HepG2 (cell line): ENCODE measurements around the gene NUDT7. TPM values are rescaled to one million over a fixed set of nuclear protein-coding genes. Genes with fewer than 3 reads are reported as not detected.

Experiments
- ATAC-seq: fragments of 200-7000 bp; cut with Tn5 transposase; 3 replicates; pipeline ENCODE4 v1.9.1; 2020; ENCODE audit warnings: mild to moderate bottlenecking, moderate library complexity
- BruUV-seq: library from RNA; stranded (reverse); fragments of 400-500 nt; replicated peaks from 2 replicates; lab custom pipeline; 2021; lab: Mats Ljungman, UMichigan
- CTCF ChIA-PET: fragments of 300-600 bp; formaldehyde crosslinking; extraction: SDS; loops from one replicate; lab custom pipeline; 2021; ENCODE audit warnings: low total read pairs, inconsistent platforms, low intra/inter-chr PET ratio; lab: Yijun Ruan, JAX
- POLR2A ChIA-PET: fragments of 350-600 bp; sonication (Branson Sonifier 250); formaldehyde crosslinking; loops from one replicate; lab custom pipeline; 2020; ENCODE audit warnings: antibody characterized with exemption, inconsistent platforms; lab: Yijun Ruan, JAX
- DNase-seq: peaks from one replicate; pipeline ENCODE4 v3.0.0-alpha.2; 2015; ENCODE audit warnings: low spot score
- FAIRE-seq: peaks from 3 replicates; lab custom pipeline; 2011; peaks lifted over from hg19 to GRCh38; lab: Jason Lieb, UNC
- H2AFZ ChIP-seq: one replicate; pipeline ENCODE4 v1.6.1; 2011; ENCODE audit warnings: low read length, inconsistent platforms
- H3K27ac ChIP-seq: fragments of 300-600 bp; 3 replicates; pipeline ENCODE4 v1.8.0; 2011; ENCODE audit warnings: mixed run types, mild to moderate bottlenecking, mixed read lengths, low read length, inconsistent platforms; ENCODE audit not compliant: insufficient read depth; ENCODE audit errors: extremely low read length
- H3K27me3 ChIP-seq, 2 experiments: fragments of 200-600 bp in 1 of 2; 2 replicates in 1 of 2; 3 replicates in 1 of 2; pipeline versions ENCODE4 v1.6.0 to v1.8.0; 2011; ENCODE audit warnings: low read length in 2 of 2, mild to moderate bottlenecking in 2 of 2, moderate library complexity in 2 of 2, inconsistent platforms in 1 of 2; ENCODE audit not compliant: insufficient read depth in 2 of 2, control insufficient read depth in 1 of 2
- H3K36me3 ChIP-seq, 2 experiments: fragments of 200-600 bp in 1 of 2; replicated peaks in 1 of 2; 2 replicates in 1 of 2; 3 replicates in 1 of 2; pipeline versions ENCODE4 v1.5.1 to v1.8.0; 2011; ENCODE audit warnings: low read length in 2 of 2, inconsistent platforms in 1 of 2; ENCODE audit not compliant: insufficient read depth in 2 of 2, control insufficient read depth in 1 of 2
- H3K4me1 ChIP-seq: 2 replicates; pipeline ENCODE4 v1.5.1; 2012; ENCODE audit warnings: low read length, inconsistent platforms; ENCODE audit not compliant: insufficient read depth
- H3K4me2 ChIP-seq: 2 replicates; pipeline ENCODE4 v1.6.0; 2011; ENCODE audit warnings: low read depth, low read length, inconsistent platforms
- H3K4me3 ChIP-seq, 3 experiments: fragments of 200-600 bp in 1 of 3; sonication (generic), shearing (Covaris generic) in 1 of 3; replicated peaks in 1 of 3; 2 replicates each; pipeline ENCODE4 v1.5.1; 2011 to 2016; ENCODE audit warnings: low read length in 3 of 3, inconsistent platforms in 2 of 3, low read depth in 2 of 3, mild to moderate bottlenecking in 2 of 3, control low read depth in 1 of 3, mixed read lengths in 1 of 3; ENCODE audit not compliant: insufficient read depth in 1 of 3
- H3K79me2 ChIP-seq: one replicate; pipeline ENCODE4 v1.6.1; 2011; ENCODE audit warnings: low read length, inconsistent platforms; ENCODE audit not compliant: insufficient read depth
- H3K9ac ChIP-seq: 2 replicates; pipeline ENCODE4 v1.6.0; 2011; ENCODE audit warnings: mild to moderate bottlenecking, low read depth, low read length, inconsistent platforms; ENCODE audit not compliant: insufficient read depth
- H3K9me3 ChIP-seq: 2 replicates; pipeline ENCODE4 v1.5.1; 2012; ENCODE audit warnings: mild to moderate bottlenecking, low read length
- H4K20me1 ChIP-seq: 2 replicates; pipeline ENCODE4 v1.6.0; 2011; ENCODE audit warnings: inconsistent platforms, mild to moderate bottlenecking, low read length, moderate library complexity; ENCODE audit not compliant: insufficient read depth
- CBX1 ChIP-seq: IDR thresholded peaks from one replicate; pipeline ENCODE4 v1.6.1; 2016; ENCODE audit warnings: antibody characterized with exemption, low read depth
- SMAD1 ChIP-seq: sonication (generic); formaldehyde crosslinking; IDR thresholded peaks from 2 replicates; pipeline ENCODE4 v1.4.0; 2020; ENCODE audit warnings: missing genetic modification reagents, low read depth, mild to moderate bottlenecking, borderline replicate concordance
- SRY ChIP-seq: sonication (generic); formaldehyde crosslinking; IDR thresholded peaks from 2 replicates; pipeline ENCODE4 v1.8.0; 2022; ENCODE audit warnings: mild to moderate bottlenecking, missing genetic modification reagents
- ZNF234 ChIP-seq: sonication (generic); formaldehyde crosslinking; conservative IDR thresholded peaks from 2 replicates; pipeline ENCODE4 v1.5.1; 2020; ENCODE audit warnings: mild to moderate bottlenecking, missing genetic modification reagents
- ZNF263 ChIP-seq: sonication (generic); formaldehyde crosslinking; IDR thresholded peaks from 2 replicates; pipeline ENCODE4 v1.4.0; 2020; ENCODE audit warnings: missing genetic modification reagents
- ZNF777 ChIP-seq: sonication (generic); formaldehyde crosslinking; IDR thresholded peaks from 2 replicates; pipeline ENCODE4 v1.4.0; 2020; ENCODE audit warnings: missing genetic modification reagents
- WGBS: methylation state at CpG from one replicate; pipeline ENCODE4 v1.1.6; 2017; ENCODE audit warnings: low lambda C conversion rate; 5-methylcytosine and 5-hydroxymethylcytosine counted together
- in situ Hi-C: cut with HindIII; loops from 2 replicates; pipeline ENCODE4 v1.10.0; 2017; ENCODE audit warnings: low pct_unique_long_range_greater_than_20kb; ENCODE audit not compliant: extremely low pct_ligation_motif_present
- intact Hi-C: fragments of 100-400 bp; cut with micrococcal nuclease; formaldehyde crosslinking; loops from one replicate; pipeline ENCODE4 v1.10.0; 2022; ENCODE audit not compliant: unreplicated experiment
- polyA plus RNA-seq, 8 experiments: library from polyadenylated mRNA; depleted of rRNA in 3 of 8; stranded (reverse) in 7 of 8; unstranded in 1 of 8; fragments of >200 nt; fragmentation: Illumina TruSeq in 4 of 8; extraction: Trizol in 4 of 8; gene quantifications; 2 replicates each; pipeline versions ENCODE4 v1.2.1 to v1.2.3, GENCODE V29; 2011 to 2016; ENCODE audit warnings: low read depth in 4 of 8, missing spikeins in 1 of 8, mixed read lengths in 1 of 8; ENCODE audit not compliant: insufficient read depth in 1 of 8
- total RNA-seq, 5 experiments: library from RNA; depleted of rRNA; stranded (reverse); fragments of >200 nt; fragmentation: Illumina TruSeq; extraction: Trizol; gene quantifications; 2 replicates each; pipeline ENCODE4 v1.2.3, GENCODE V29; 2016; ENCODE audit warnings: low read depth in 1 of 5
- TF ChIP-seq, protein P1 (sequence below): sonication (generic); formaldehyde crosslinking; IDR thresholded peaks from 2 replicates; pipeline ENCODE4 v1.5.1; 2020; ENCODE audit warnings: missing genetic modification reagents, mild to moderate bottlenecking, borderline replicate concordance
- TF ChIP-seq, protein P2 (sequence below): sonication (generic); formaldehyde crosslinking; IDR thresholded peaks from 2 replicates; pipeline ENCODE4 v1.9.0; 2021; ENCODE audit warnings: missing genetic modification reagents, borderline replicate concordance

NUDT7 gene
- total and polyA plus RNA-seq, 2 of the 13 experiments (the other 11 are each of a cell fraction or from before 2014, with no cell fraction given) = 14.3 to 23.9 TPM

DNA sequence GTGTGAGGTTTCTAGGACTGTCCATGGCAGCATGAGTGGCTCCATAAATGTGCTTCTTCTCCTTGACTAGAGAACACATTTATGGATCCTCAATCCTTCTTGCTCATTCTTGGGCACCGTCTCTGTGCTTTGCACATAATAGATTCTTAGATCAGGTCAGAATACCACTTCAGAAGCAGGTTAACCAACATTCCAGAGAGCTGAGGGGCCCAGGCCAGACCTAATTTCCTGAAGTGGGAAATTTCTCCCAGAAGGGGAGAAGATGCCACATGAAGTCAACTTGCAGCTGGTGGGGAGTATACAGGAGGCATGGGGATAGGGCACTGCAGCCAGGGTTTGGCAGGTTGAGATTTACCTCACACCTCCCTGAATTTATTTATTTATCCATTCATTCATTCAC, 41.7 kb downstream of the NUDT7 start (continued):
- TF ChIP-seq, protein P1, sequence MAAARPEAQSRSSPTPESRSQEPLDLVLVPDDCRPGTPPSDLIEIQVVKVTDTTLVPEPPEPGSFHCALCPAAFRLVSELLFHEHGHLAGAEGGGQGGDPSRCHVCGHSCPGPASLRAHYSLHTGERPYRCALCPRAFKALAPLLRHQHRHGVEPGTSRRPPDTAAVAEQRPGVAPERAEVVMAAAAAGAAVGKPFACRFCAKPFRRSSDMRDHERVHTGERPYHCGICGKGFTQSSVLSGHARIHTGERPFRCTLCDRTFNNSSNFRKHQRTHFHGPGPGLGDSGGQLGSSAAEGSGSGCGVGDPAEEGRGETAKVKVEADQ (CRISPR knock-in tag) = no peak
- TF ChIP-seq CBX1 = no peak
- TF ChIP-seq, all 625 proteins: peak for 3

DNA sequence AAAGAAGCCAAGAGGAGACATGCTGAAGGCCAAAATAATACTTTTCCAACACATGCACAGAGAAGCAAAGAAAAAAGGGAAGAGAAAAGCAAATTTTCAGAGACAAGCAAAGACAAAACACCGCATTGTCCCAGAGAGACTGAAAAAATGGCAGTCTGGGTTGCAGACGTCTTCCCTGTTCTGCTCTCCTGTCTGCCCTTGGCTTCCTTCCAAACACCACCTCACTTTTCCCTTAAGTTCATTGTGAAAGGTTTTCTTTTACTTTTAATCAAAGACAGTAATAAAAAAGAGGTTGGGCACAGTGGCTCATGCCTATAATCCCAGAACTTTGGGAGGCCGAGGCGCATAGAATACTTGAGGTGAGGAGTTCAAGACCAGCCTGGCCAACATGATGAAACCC, 44.9 kb downstream of the NUDT7 start:
- ATAC-seq (no peak), FAIRE-seq (no peak), DNase-seq (no peak)
- 52% methylated on average over 4 of the region's 4 CpGs for WGBS
- TF ChIP-seq ZNF263 (CRISPR knock-in tag) (no peak), ZNF234 (CRISPR knock-in tag) (no peak), SMAD1 (CRISPR knock-in tag) (no peak), SRY (CRISPR knock-in tag) (no peak), ZNF777 (no peak)
- TF ChIP-seq, protein P2, sequence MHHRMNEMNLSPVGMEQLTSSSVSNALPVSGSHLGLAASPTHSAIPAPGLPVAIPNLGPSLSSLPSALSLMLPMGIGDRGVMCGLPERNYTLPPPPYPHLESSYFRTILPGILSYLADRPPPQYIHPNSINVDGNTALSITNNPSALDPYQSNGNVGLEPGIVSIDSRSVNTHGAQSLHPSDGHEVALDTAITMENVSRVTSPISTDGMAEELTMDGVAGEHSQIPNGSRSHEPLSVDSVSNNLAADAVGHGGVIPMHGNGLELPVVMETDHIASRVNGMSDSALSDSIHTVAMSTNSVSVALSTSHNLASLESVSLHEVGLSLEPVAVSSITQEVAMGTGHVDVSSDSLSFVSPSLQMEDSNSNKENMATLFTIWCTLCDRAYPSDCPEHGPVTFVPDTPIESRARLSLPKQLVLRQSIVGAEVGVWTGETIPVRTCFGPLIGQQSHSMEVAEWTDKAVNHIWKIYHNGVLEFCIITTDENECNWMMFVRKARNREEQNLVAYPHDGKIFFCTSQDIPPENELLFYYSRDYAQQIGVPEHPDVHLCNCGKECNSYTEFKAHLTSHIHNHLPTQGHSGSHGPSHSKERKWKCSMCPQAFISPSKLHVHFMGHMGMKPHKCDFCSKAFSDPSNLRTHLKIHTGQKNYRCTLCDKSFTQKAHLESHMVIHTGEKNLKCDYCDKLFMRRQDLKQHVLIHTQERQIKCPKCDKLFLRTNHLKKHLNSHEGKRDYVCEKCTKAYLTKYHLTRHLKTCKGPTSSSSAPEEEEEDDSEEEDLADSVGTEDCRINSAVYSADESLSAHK (CRISPR knock-in tag) = no peak
- no peaks in the 10 kb centered on the region for H3K79me2 ChIP-seq
- peaks cover 41% of the 10 kb centered on the region for H3K4me1 ChIP-seq
- BruUV-seq = no TSS peak
- H3K27ac ChIP-seq = no peak overlapping the region
- no peaks in the 10 kb centered on the region for H3K36me3 ChIP-seq
- intact Hi-C loops (no loop called here), in situ Hi-C loops (no loop called here)
- H2AFZ ChIP-seq = no peak overlapping the region
- H3K4me2 ChIP-seq = no peak overlapping the region
- no peaks in the 10 kb centered on the region for H3K27me3 ChIP-seq
- POLR2A ChIA-PET = no interaction called here
- no peak overlapping the region for H3K4me3 ChIP-seq
- no peaks in the 10 kb centered on the region for H3K9me3 ChIP-seq
- no peaks in the 10 kb centered on the region for H4K20me1 ChIP-seq
- CTCF ChIA-PET = no interaction called here
- H3K9ac ChIP-seq = no peak overlapping the region
